WTC11 (cell line): ENCODE data around the gene C12orf75. TPM values are rescaled to one million over a fixed set of nuclear protein-coding genes. Genes with fewer than 3 reads are reported as not detected.
A peak's percentile ranks its signal among the peaks of the same experiment; 100 is the strongest.

ENCODE experiments used
- ATAC-seq: fragments of 200-7000 bp; cut with Tn5 transposase; 2 replicates; pipeline ENCODE4 v1.10.0; 2021; ENCODE audit warnings: mild to moderate bottlenecking, moderate library complexity
- CTCF ChIA-PET: fragments of 300-600 bp; sonication (Branson Sonifier 250); formaldehyde crosslinking; loops from one replicate; lab custom pipeline; 2021; ENCODE audit warnings: antibody characterized with exemption; lab: Charles Lee
- POLR2A ChIA-PET: fragments of 350-600 bp; sonication (Branson Sonifier 250); formaldehyde crosslinking; loops from one replicate; lab custom pipeline; 2021; ENCODE audit warnings: antibody characterized with exemption; lab: Charles Lee
- DNase-seq: peaks from one replicate; pipeline ENCODE4 v3.0.0; 2021; ENCODE audit warnings: low spot score
- H3K27ac Mint-ChIP-seq: 2 replicates; pipeline ENCODE4 v1.8.0; 2021; ENCODE audit warnings: mixed read lengths
- H3K27me3 Mint-ChIP-seq: 2 replicates; pipeline ENCODE4 v1.8.0; 2021; ENCODE audit warnings: low read depth, mild to moderate bottlenecking, moderate library complexity, mixed read lengths
- H3K36me3 Mint-ChIP-seq: 2 replicates; pipeline ENCODE4 v1.8.0; 2021; ENCODE audit warnings: mixed read lengths
- H3K4me1 Mint-ChIP-seq: 2 replicates; pipeline ENCODE4 v1.8.0; 2022; ENCODE audit warnings: mixed read lengths
- H3K4me3 Mint-ChIP-seq: 2 replicates; pipeline ENCODE4 v1.8.0; 2021; ENCODE audit warnings: mild to moderate bottlenecking, moderate library complexity, mixed read lengths
- H3K9me3 Mint-ChIP-seq: 2 replicates; pipeline ENCODE4 v1.8.0; 2021; ENCODE audit warnings: mixed read lengths
- AFF4 ChIP-seq: sonication (generic); formaldehyde crosslinking; IDR thresholded peaks from 2 replicates; pipeline ENCODE4 v1.8.1; 2023; ENCODE audit warnings: mild to moderate bottlenecking, missing genetic modification reagents, borderline replicate concordance
- CDX4 ChIP-seq: fragments of 250-450 bp; sonication (Bioruptor Pico); IDR thresholded peaks from 2 replicates; pipeline ENCODE4 v1.9.0; 2021; ENCODE audit warnings: moderate library complexity, mild to moderate bottlenecking, inconsistent platforms, borderline replicate concordance
- E2F1 ChIP-seq: sonication (generic); formaldehyde crosslinking; IDR thresholded peaks from 2 replicates; pipeline ENCODE4 v1.8.0; 2022; ENCODE audit warnings: mild to moderate bottlenecking, missing genetic modification reagents
- GTF2I ChIP-seq: fragments of 250-450 bp; sonication (Bioruptor Pico); conservative IDR thresholded peaks from 2 replicates; pipeline ENCODE4 v1.4.0; 2021; ENCODE audit warnings: mild to moderate bottlenecking
- HMGXB4 ChIP-seq: sonication (generic); formaldehyde crosslinking; IDR thresholded peaks from 2 replicates; pipeline ENCODE4 v1.8.1; 2023; ENCODE audit warnings: mild to moderate bottlenecking, moderate library complexity, missing genetic modification reagents
- IRF2 ChIP-seq: sonication (generic); formaldehyde crosslinking; IDR thresholded peaks from 2 replicates; pipeline ENCODE4 v1.8.0; 2022; ENCODE audit warnings: low read depth, missing genetic modification reagents, borderline replicate concordance
- MAX ChIP-seq: sonication (generic); formaldehyde crosslinking; IDR thresholded peaks from 2 replicates; pipeline ENCODE4 v1.8.0; 2022; ENCODE audit warnings: mild to moderate bottlenecking, missing genetic modification reagents
- NR1H2 ChIP-seq: sonication (generic); formaldehyde crosslinking; IDR thresholded peaks from 2 replicates; pipeline ENCODE4 v1.9.0; 2021; ENCODE audit warnings: mild to moderate bottlenecking, moderate library complexity, missing genetic modification reagents
- RELA ChIP-seq: sonication (generic); formaldehyde crosslinking; IDR thresholded peaks from 2 replicates; pipeline ENCODE4 v1.8.1; 2022; ENCODE audit warnings: missing genetic modification reagents, mild to moderate bottlenecking, borderline replicate concordance
- SOX15 ChIP-seq: fragments of 250-450 bp; sonication (Bioruptor Pico); IDR thresholded peaks from 2 replicates; pipeline ENCODE4 v1.9.0; 2021; ENCODE audit warnings: mild to moderate bottlenecking
- TEAD4 ChIP-seq: sonication (generic); formaldehyde crosslinking; IDR thresholded peaks from 2 replicates; pipeline ENCODE4 v1.8.0; 2022; ENCODE audit warnings: mild to moderate bottlenecking, missing genetic modification reagents
- ZNF219 ChIP-seq: sonication (generic); formaldehyde crosslinking; IDR thresholded peaks from 2 replicates; pipeline ENCODE4 v1.8.0; 2023; ENCODE audit warnings: missing genetic modification reagents, mild to moderate bottlenecking, borderline replicate concordance
- ZNF263 ChIP-seq: sonication (generic); formaldehyde crosslinking; IDR thresholded peaks from 2 replicates; pipeline ENCODE4 v1.8.1; 2022; ENCODE audit warnings: low read depth, mild to moderate bottlenecking, moderate library complexity, missing genetic modification reagents
- ZNF317 ChIP-seq: sonication (generic); formaldehyde crosslinking; IDR thresholded peaks from 2 replicates; pipeline ENCODE4 v1.8.1; 2023; ENCODE audit warnings: low read depth, mild to moderate bottlenecking, moderate library complexity, missing genetic modification reagents, borderline replicate concordance
- total RNA-seq: library from RNA; stranded (reverse); gene quantifications from 3 replicates; pipeline ENCODE4 v1.2.3, GENCODE V29; 2021
- TF ChIP-seq, protein P1 (sequence below): sonication (generic); formaldehyde crosslinking; conservative IDR thresholded peaks from 2 replicates; pipeline ENCODE4 v1.8.1; 2022; ENCODE audit warnings: mild to moderate bottlenecking, missing genetic modification reagents

The C12orf75 gene
- total RNA-seq, 1 experiment from 2014 or later = 25.5 TPM

- no peak for DNase-seq
- Mint-ChIP-seq H3K4me3 (no peak overlapping the region), H3K27ac (peak overlapping the region; percentile 10; the same call in 1 of the 2 replicates), H3K9me3 (peaks cover 3% of the 10 kb centered on the region; the same call in 1 of the 2 replicates), H3K36me3 (peaks cover 4% of the 10 kb centered on the region), H3K27me3 (no peaks in the 10 kb centered on the region; the same call in 1 of the 2 replicates), H3K4me1 (peaks cover 7% of the 10 kb centered on the region; the same call in 1 of the 2 replicates)
- CTCF ChIA-PET = no interaction called here
- ATAC-seq = no peak
- no peak for TF ChIP-seq MAX (CRISPR knock-in tag)
- TF ChIP-seq TEAD4 (CRISPR knock-in tag) = no peak
- TF ChIP-seq RELA = no peak
- TF ChIP-seq CDX4 = no peak
- no peak for TF ChIP-seq GTF2I
- TF ChIP-seq NR1H2 (CRISPR knock-in tag) = no peak
- TF ChIP-seq AFF4 (CRISPR knock-in tag) = no peak
- TF ChIP-seq SOX15 (CRISPR knock-in tag) = no peak
- TF ChIP-seq, protein P1, sequence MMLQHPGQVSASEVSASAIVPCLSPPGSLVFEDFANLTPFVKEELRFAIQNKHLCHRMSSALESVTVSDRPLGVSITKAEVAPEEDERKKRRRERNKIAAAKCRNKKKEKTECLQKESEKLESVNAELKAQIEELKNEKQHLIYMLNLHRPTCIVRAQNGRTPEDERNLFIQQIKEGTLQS (CRISPR knock-in tag) = no peak
- no peak for TF ChIP-seq HMGXB4
- TF ChIP-seq ZNF263 = no peak
- TF ChIP-seq ZNF317 (CRISPR knock-in tag) = no peak
- TF ChIP-seq ZNF219 (CRISPR knock-in tag) = no peak
- TF ChIP-seq IRF2 (CRISPR knock-in tag) = no peak
- POLR2A ChIA-PET = interaction anchor here (0.6 kb wide), 1 partner anchor 243 kb away, joined by 3 read pairs; no protein-coding TSS in a partner anchor
Measured at GRCh38 chr12:105358789-105359188, 28.3 kb downstream of the C12orf75 start.

DNA sequence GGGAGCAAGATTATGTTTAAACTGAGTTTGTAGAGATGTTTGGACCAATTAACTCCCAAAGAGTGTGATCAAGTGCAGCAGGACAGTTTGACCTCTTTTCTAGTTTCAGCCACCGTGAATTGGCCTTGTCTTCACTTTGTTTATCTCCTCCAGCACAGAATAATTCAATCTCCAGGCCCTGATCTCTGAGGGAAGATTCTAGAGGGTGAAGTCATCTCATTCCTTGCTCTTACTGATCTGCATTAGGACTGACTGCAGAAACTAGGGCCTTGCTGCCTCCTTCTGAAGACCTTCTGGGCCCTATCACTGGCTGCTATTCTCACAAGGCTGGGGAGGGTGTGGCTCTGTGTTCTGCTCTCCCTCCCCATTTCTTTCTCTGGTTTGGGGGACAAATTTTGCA, 29.4 kb downstream of the C12orf75 start:
- H3K4me1 Mint-ChIP-seq = peaks cover 7% of the 10 kb centered on the region; the same call in 1 of the 2 replicates
- CTCF ChIA-PET = no interaction called here
- POLR2A ChIA-PET = no interaction called here
- H3K27me3 Mint-ChIP-seq = no peaks in the 10 kb centered on the region; the same call in 1 of the 2 replicates
- ATAC-seq (no peak), DNase-seq (no peak)
- no peak overlapping the region for H3K4me3 Mint-ChIP-seq
- no peak for TF ChIP-seq E2F1 (CRISPR knock-in tag)
- no peak overlapping the region for H3K27ac Mint-ChIP-seq
- peaks cover 3% of the 10 kb centered on the region; the same call in 1 of the 2 replicates for H3K9me3 Mint-ChIP-seq
- peaks cover 4% of the 10 kb centered on the region for H3K36me3 Mint-ChIP-seq
